Suprapubic skin (tissue), 4 donors: ENCODE results near the gene TAS2R40.

Experiments used
- CTCF ChIP-seq, 2 donors: fragments of 200-600 bp in 1 of 2; fragments of 450-650 bp in 1 of 2; sonication (generic) in 1 of 2; IDR thresholded peaks; one replicate each; pipeline ENCODE4 v1.5.1; 2016 to 2019; ENCODE audit warnings: antibody characterized with exemption in 2 of 2, mild to moderate bottlenecking in 1 of 2, moderate library complexity in 1 of 2
- POLR2A ChIP-seq, 2 donors: fragments of 450-650 bp; IDR thresholded peaks; one replicate each; pipeline ENCODE4 v1.6.1; 2017; ENCODE audit warnings: antibody characterized with exemption in 2 of 2, mild to moderate bottlenecking in 2 of 2, moderate library complexity in 2 of 2
- POLR2AphosphoS5 ChIP-seq, 3 donors: sonication (generic); formaldehyde crosslinking; IDR thresholded peaks; one replicate each; pipeline ENCODE4 v1.6.1; 2017; ENCODE audit warnings: antibody characterized with exemption in 3 of 3

- TF ChIP-seq CTCF (IDR thresholded peaks at IDR 0.05): no peak
- no peak for TF ChIP-seq POLR2A (IDR thresholded peaks at IDR 0.05)
- TF ChIP-seq POLR2AphosphoS5 (IDR thresholded peaks at IDR 0.05): no peak
Measured at GRCh38 chr7:143243111-143243510, 21.3 kb downstream of the TAS2R40 start.
